ENCODE measurements around the gene IL3. TPM values are rescaled to one million over a fixed set of nuclear protein-coding genes. Genes with fewer than 3 reads are reported as not detected.

The IL3 gene
- total RNA-seq, 6 experiments from 2014 or later: not detected

- H3K4me1 Mint-ChIP-seq (ENCODE audit: low read depth): peaks cover 30% of the 10 kb centered on the region
- peaks cover 1% of the 10 kb centered on the region for H3K27me3 Mint-ChIP-seq (ENCODE audit: insufficient read depth)
- no peaks in the 10 kb centered on the region for H3K36me3 Mint-ChIP-seq (ENCODE audit: low read depth)
- H3K27ac Mint-ChIP-seq: no peak overlapping the region
- TF ChIP-seq CTCF (IDR thresholded peaks at IDR 0.05): no peak
- H3K4me3 Mint-ChIP-seq: no peak overlapping the region
- H3K9me3 Mint-ChIP-seq: no peaks in the 10 kb centered on the region
- DNase-seq: no peak
Observed at GRCh38 chr5:132076202-132076830, 15.9 kb downstream of the IL3 start.

GRCh38 chr5:132076983-132077382, 16.5 kb downstream of the IL3 start:
- H3K4me3 Mint-ChIP-seq: no peak overlapping the region
- no peaks in the 10 kb centered on the region for H3K9me3 Mint-ChIP-seq
- no peak overlapping the region for H3K27ac Mint-ChIP-seq
- peaks cover 1% of the 10 kb centered on the region for H3K27me3 Mint-ChIP-seq (ENCODE audit: insufficient read depth)
- H3K36me3 Mint-ChIP-seq (ENCODE audit: low read depth): no peaks in the 10 kb centered on the region
- DNase-seq: no peak
- peaks cover 25% of the 10 kb centered on the region for H3K4me1 Mint-ChIP-seq (ENCODE audit: low read depth)
- no peak for TF ChIP-seq CTCF (IDR thresholded peaks at IDR 0.05)

- H3K4me1 Mint-ChIP-seq (ENCODE audit: low read depth): peaks cover 8% of the 10 kb centered on the region
- no peak for TF ChIP-seq CTCF (IDR thresholded peaks at IDR 0.05)
- H3K9me3 Mint-ChIP-seq: no peaks in the 10 kb centered on the region
- DNase-seq: no peak
- H3K36me3 Mint-ChIP-seq (ENCODE audit: low read depth): no peaks in the 10 kb centered on the region
- H3K4me3 Mint-ChIP-seq: no peak overlapping the region
- no peak overlapping the region for H3K27ac Mint-ChIP-seq
- peaks cover 1% of the 10 kb centered on the region for H3K27me3 Mint-ChIP-seq (ENCODE audit: insufficient read depth)
Observed at GRCh38 chr5:132079081-132079480, 18.6 kb downstream of the IL3 start.

GRCh38 chr5:132079619-132080018, 19.2 kb downstream of the IL3 start:
- no peak for DNase-seq
- TF ChIP-seq CTCF (IDR thresholded peaks at IDR 0.05): no peak
- no peak overlapping the region for H3K27ac Mint-ChIP-seq
- H3K36me3 Mint-ChIP-seq (ENCODE audit: low read depth): no peaks in the 10 kb centered on the region
- H3K9me3 Mint-ChIP-seq: no peaks in the 10 kb centered on the region
- peaks cover 5% of the 10 kb centered on the region; the same call in 1 of the 2 replicates for H3K4me1 Mint-ChIP-seq (ENCODE audit: low read depth)
- H3K4me3 Mint-ChIP-seq: no peak overlapping the region
- peaks cover 1% of the 10 kb centered on the region for H3K27me3 Mint-ChIP-seq (ENCODE audit: insufficient read depth)

- H3K27ac Mint-ChIP-seq: no peak overlapping the region
- no peak for DNase-seq
- peaks cover 9% of the 10 kb centered on the region for H3K4me1 Mint-ChIP-seq (ENCODE audit: low read depth)
- no peaks in the 10 kb centered on the region for H3K9me3 Mint-ChIP-seq
- H3K36me3 Mint-ChIP-seq (ENCODE audit: low read depth): no peaks in the 10 kb centered on the region
- no peak overlapping the region for H3K4me3 Mint-ChIP-seq
- no peak for TF ChIP-seq CTCF (IDR thresholded peaks at IDR 0.05)
- H3K27me3 Mint-ChIP-seq (ENCODE audit: insufficient read depth): peaks cover 1% of the 10 kb centered on the region
Observed at GRCh38 chr5:132080595-132080994, 20.1 kb downstream of the IL3 start.

All from HFFc6 (cell line).